Nephron (organoid): ENCODE data around the gene CCM2L.

ENCODE experiments used
- H3K27ac Mint-ChIP-seq, 3 experiments: 2 replicates each; pipeline ENCODE4 v1.8.0; 2020; ENCODE audit warnings: mixed read lengths in 3 of 3, mild to moderate bottlenecking in 2 of 3, moderate library complexity in 1 of 3
- H3K27me3 Mint-ChIP-seq: 2 replicates; pipeline ENCODE4 v1.8.0; 2021; ENCODE audit warnings: low read depth, mild to moderate bottlenecking, moderate library complexity, mixed read lengths
- H3K36me3 Mint-ChIP-seq: 2 replicates; pipeline ENCODE4 v1.8.0; 2020; ENCODE audit warnings: low read depth, mixed read lengths
- H3K4me1 Mint-ChIP-seq: 2 replicates; pipeline ENCODE4 v1.8.0; 2020; ENCODE audit warnings: mixed read lengths
- H3K4me3 Mint-ChIP-seq, 3 experiments: 2 replicates each; pipeline ENCODE4 v1.8.0; 2020; ENCODE audit warnings: mild to moderate bottlenecking in 3 of 3, mixed read lengths in 3 of 3, moderate library complexity in 2 of 3
- H3K9me3 Mint-ChIP-seq: 2 replicates; pipeline ENCODE4 v1.8.0; 2020; ENCODE audit warnings: mixed read lengths
- TF ChIP-seq, protein P1 (sequence below), 3 experiments: fragments of 200-600 bp; sonication (generic); IDR thresholded peaks; one replicate each; pipeline ENCODE4 v1.5.0; 2021; ENCODE audit warnings: antibody characterized with exemption in 3 of 3; ENCODE audit not compliant: unreplicated experiment in 3 of 3

The CCM2L gene

DNA sequence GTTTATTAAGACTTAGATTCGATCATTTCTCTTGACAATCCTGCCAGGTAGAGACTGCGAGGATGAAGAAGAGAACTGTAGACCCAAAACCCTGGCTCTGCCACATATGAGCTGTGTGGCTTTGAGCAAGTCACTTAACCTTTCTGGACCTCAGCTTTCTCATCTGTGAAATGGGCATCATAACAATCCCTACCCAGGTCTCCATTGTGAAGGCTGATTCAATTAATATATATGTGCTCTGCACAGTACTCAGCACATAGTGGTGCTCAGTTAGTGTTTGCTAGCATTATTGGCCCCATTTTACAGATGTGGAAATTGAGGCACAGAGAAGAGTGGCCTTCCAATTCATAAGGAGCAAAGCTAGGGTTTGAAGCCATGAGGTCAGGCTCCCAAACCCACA, 34.4 kb upstream of the CCM2L start:
- Mint-ChIP-seq H3K9me3 (no peaks in the 10 kb centered on the region), H3K4me3 (no peak overlapping the region), H3K27ac (no peak overlapping the region), H3K4me1 (peaks cover 4% of the 10 kb centered on the region), H3K27me3 (peaks cover 34% of the 10 kb centered on the region), H3K36me3 (no peaks in the 10 kb centered on the region)
- TF ChIP-seq, protein P1, sequence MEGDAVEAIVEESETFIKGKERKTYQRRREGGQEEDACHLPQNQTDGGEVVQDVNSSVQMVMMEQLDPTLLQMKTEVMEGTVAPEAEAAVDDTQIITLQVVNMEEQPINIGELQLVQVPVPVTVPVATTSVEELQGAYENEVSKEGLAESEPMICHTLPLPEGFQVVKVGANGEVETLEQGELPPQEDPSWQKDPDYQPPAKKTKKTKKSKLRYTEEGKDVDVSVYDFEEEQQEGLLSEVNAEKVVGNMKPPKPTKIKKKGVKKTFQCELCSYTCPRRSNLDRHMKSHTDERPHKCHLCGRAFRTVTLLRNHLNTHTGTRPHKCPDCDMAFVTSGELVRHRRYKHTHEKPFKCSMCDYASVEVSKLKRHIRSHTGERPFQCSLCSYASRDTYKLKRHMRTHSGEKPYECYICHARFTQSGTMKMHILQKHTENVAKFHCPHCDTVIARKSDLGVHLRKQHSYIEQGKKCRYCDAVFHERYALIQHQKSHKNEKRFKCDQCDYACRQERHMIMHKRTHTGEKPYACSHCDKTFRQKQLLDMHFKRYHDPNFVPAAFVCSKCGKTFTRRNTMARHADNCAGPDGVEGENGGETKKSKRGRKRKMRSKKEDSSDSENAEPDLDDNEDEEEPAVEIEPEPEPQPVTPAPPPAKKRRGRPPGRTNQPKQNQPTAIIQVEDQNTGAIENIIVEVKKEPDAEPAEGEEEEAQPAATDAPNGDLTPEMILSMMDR (IDR thresholded peaks at IDR 0.05; ENCODE audit: unreplicated experiment in 3 of 3), result no peak

DNA sequence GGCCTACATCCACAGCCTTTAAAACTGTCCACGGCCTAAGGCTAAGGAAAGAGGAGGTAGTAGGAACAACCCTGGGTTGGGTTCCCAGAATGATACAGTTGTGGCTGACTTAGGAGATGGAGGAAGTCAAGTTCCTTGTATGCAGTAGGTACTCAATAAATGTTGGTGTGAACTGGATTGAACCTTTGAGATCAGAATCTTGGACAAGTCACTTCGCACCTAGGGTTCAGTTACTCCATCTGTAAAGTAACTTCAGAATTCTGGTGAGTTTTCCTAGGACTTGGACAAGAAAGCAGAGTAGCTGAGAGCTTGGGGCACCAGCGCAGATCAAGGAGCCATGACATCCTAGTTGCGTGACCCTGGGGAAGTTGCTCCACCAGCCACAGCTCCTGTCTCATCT, 33.2 kb upstream of the CCM2L start:
- no peak overlapping the region for H3K4me3 Mint-ChIP-seq
- H3K4me1 Mint-ChIP-seq, result peaks cover 4% of the 10 kb centered on the region
- H3K27me3 Mint-ChIP-seq, result peaks cover 31% of the 10 kb centered on the region
- TF ChIP-seq, protein P1 (IDR thresholded peaks at IDR 0.05; ENCODE audit: unreplicated experiment in 3 of 3), result no peak
- H3K27ac Mint-ChIP-seq, result no peak overlapping the region
- H3K36me3 Mint-ChIP-seq, result no peaks in the 10 kb centered on the region
- no peaks in the 10 kb centered on the region for H3K9me3 Mint-ChIP-seq

- Mint-ChIP-seq H3K27me3 (peaks cover 14% of the 10 kb centered on the region), H3K4me1 (peaks cover 4% of the 10 kb centered on the region), H3K9me3 (no peaks in the 10 kb centered on the region), H3K36me3 (no peaks in the 10 kb centered on the region), H3K4me3 (no peak overlapping the region), H3K27ac (no peak overlapping the region)
- TF ChIP-seq, protein P1 (IDR thresholded peaks at IDR 0.05; ENCODE audit: unreplicated experiment in 3 of 3), result no peak
These were observed 30.4 kb upstream of the CCM2L start for GRCh38 chr20:31979713-31980426.

GRCh38 chr20:31981784-31982183, 28.5 kb upstream of the CCM2L start:
- TF ChIP-seq, protein P1 (IDR thresholded peaks at IDR 0.05; ENCODE audit: unreplicated experiment in 3 of 3), result no peak
- H3K4me3 Mint-ChIP-seq, result no peak overlapping the region
- H3K36me3 Mint-ChIP-seq, result no peaks in the 10 kb centered on the region

GRCh38 chr20:31984981-31985471, 25.2 kb upstream of the CCM2L start:
- Mint-ChIP-seq H3K4me1 (peaks cover 8% of the 10 kb centered on the region), H3K36me3 (no peaks in the 10 kb centered on the region), H3K27ac (no peak overlapping the region), H3K9me3 (no peaks in the 10 kb centered on the region), H3K4me3 (no peak overlapping the region), H3K27me3 (peaks cover 13% of the 10 kb centered on the region)
- TF ChIP-seq, protein P1 (IDR thresholded peaks at IDR 0.05; ENCODE audit: unreplicated experiment in 3 of 3), result no peak

More at GRCh38 chr20:31981784-31982183, 28.5 kb upstream of the CCM2L start:
- no peaks in the 10 kb centered on the region for H3K9me3 Mint-ChIP-seq
- peaks cover 8% of the 10 kb centered on the region for H3K27me3 Mint-ChIP-seq
- H3K27ac Mint-ChIP-seq, result no peak overlapping the region
- peaks cover 4% of the 10 kb centered on the region for H3K4me1 Mint-ChIP-seq

- no peak overlapping the region for H3K27ac Mint-ChIP-seq
- H3K9me3 Mint-ChIP-seq, result no peaks in the 10 kb centered on the region
- TF ChIP-seq, protein P1 (IDR thresholded peaks at IDR 0.05; ENCODE audit: unreplicated experiment in 3 of 3), result no peak
- no peaks in the 10 kb centered on the region for H3K36me3 Mint-ChIP-seq
- peaks cover 26% of the 10 kb centered on the region for H3K27me3 Mint-ChIP-seq
- peaks cover 8% of the 10 kb centered on the region for H3K4me1 Mint-ChIP-seq
- H3K4me3 Mint-ChIP-seq, result no peak overlapping the region
These were observed 22.5 kb upstream of the CCM2L start for GRCh38 chr20:31987744-31988143.
